GM19452 (cell line): Measurements from ENCODE around the gene FN3KRP.
"Not testable (repeated sequence)": the region's sequence is repeated elsewhere in the genome, so short reads cannot be mapped to it uniquely, and the experiment has no call there.

ENCODE experiments used
- ATAC-seq: cut with Tn5 transposase; IDR thresholded peaks from one replicate; pipeline ENCODE4 v1.9.1; 2021; ENCODE audit not compliant: unreplicated experiment

The FN3KRP gene

GRCh38 chr17:82774456-82774855 lies 58.0 kb downstream of the FN3KRP start:
- not testable (repeated sequence) for ATAC-seq

- ATAC-seq: no peak
Observed at GRCh38 chr17:82775001-82775823, 58.7 kb downstream of the FN3KRP start.

- ATAC-seq: no peak
Observed at GRCh38 chr17:82776454-82776853, 59.9 kb downstream of the FN3KRP start.
